HepG2 (cell line): ENCODE measurements around the gene FXYD4. TPM values are rescaled to one million over a fixed set of nuclear protein-coding genes. Genes with fewer than 3 reads are reported as not detected.

ENCODE experiments used
- BCL3 ChIP-seq: sonication (generic); formaldehyde crosslinking; IDR thresholded peaks from 2 replicates; pipeline ENCODE4 v1.5.1; 2020; ENCODE audit warnings: mild to moderate bottlenecking, missing genetic modification reagents, moderate library complexity
- CREB3 ChIP-seq: sonication (generic); formaldehyde crosslinking; IDR thresholded peaks from 2 replicates; pipeline ENCODE4 v1.5.0; 2020; ENCODE audit warnings: missing genetic modification reagents
- GLI4 ChIP-seq: sonication (generic); formaldehyde crosslinking; IDR thresholded peaks from 2 replicates; pipeline ENCODE4 v1.5.1; 2020; ENCODE audit warnings: missing genetic modification reagents, mild to moderate bottlenecking, moderate library complexity, borderline replicate concordance
- HMG20A ChIP-seq: IDR thresholded peaks from 2 replicates; pipeline ENCODE4 v1.6.1; 2016; ENCODE audit warnings: borderline replicate concordance
- NFE2 ChIP-seq: sonication (generic); formaldehyde crosslinking; IDR thresholded peaks from 2 replicates; pipeline ENCODE4 v1.4.0; 2020; ENCODE audit warnings: missing genetic modification reagents
- NFYB ChIP-seq: sonication (generic); formaldehyde crosslinking; IDR thresholded peaks from 2 replicates; pipeline ENCODE4 v1.4.0; 2020; ENCODE audit warnings: missing genetic modification reagents
- THAP9 ChIP-seq: sonication (generic); formaldehyde crosslinking; IDR thresholded peaks from 2 replicates; pipeline ENCODE4; 2020; ENCODE audit warnings: missing genetic modification reagents, mild to moderate bottlenecking, borderline replicate concordance
- XBP1 ChIP-seq: sonication (generic); formaldehyde crosslinking; IDR thresholded peaks from 2 replicates; pipeline ENCODE4 v1.5.0; 2020; ENCODE audit warnings: missing genetic modification reagents
- ZBTB33 ChIP-seq: sonication (generic); formaldehyde crosslinking; IDR thresholded peaks from 2 replicates; pipeline ENCODE4 v1.4.0; 2020; ENCODE audit warnings: missing genetic modification reagents
- ZBTB38 ChIP-seq: sonication (generic); formaldehyde crosslinking; IDR thresholded peaks from 2 replicates; pipeline ENCODE4 v1.5.1; 2020; ENCODE audit warnings: mild to moderate bottlenecking, missing genetic modification reagents
- ZNF142 ChIP-seq: sonication (generic); formaldehyde crosslinking; IDR thresholded peaks from 2 replicates; pipeline ENCODE4 v1.4.0; 2020; ENCODE audit warnings: missing genetic modification reagents
- ZNF331 ChIP-seq: sonication (generic); formaldehyde crosslinking; IDR thresholded peaks from 2 replicates; pipeline ENCODE4 v1.4.0; 2020; ENCODE audit warnings: missing genetic modification reagents
- ZNF629 ChIP-seq: sonication (generic); formaldehyde crosslinking; conservative IDR thresholded peaks from 2 replicates; pipeline ENCODE4 v1.5.0; 2020; ENCODE audit warnings: missing genetic modification reagents
- ZSCAN20 ChIP-seq: sonication (generic); formaldehyde crosslinking; IDR thresholded peaks from 2 replicates; pipeline ENCODE4 v1.4.0; 2020; ENCODE audit warnings: missing genetic modification reagents, mild to moderate bottlenecking, borderline replicate concordance
- ZZZ3 ChIP-seq: sonication (generic); formaldehyde crosslinking; IDR thresholded peaks from 2 replicates; pipeline ENCODE4 v1.4.0; 2020; ENCODE audit warnings: missing genetic modification reagents, mild to moderate bottlenecking, borderline replicate concordance
- polyA plus RNA-seq, 8 experiments: library from polyadenylated mRNA; depleted of rRNA in 3 of 8; stranded (reverse) in 7 of 8; unstranded in 1 of 8; fragments of >200 nt; fragmentation: Illumina TruSeq in 4 of 8; extraction: Trizol in 4 of 8; gene quantifications; 2 replicates each; pipeline versions ENCODE4 v1.2.1 to v1.2.3, GENCODE V29; 2011 to 2016; ENCODE audit warnings: low read depth in 4 of 8, missing spikeins in 1 of 8, mixed read lengths in 1 of 8; ENCODE audit not compliant: insufficient read depth in 1 of 8
- total RNA-seq, 5 experiments: library from RNA; depleted of rRNA; stranded (reverse); fragments of >200 nt; fragmentation: Illumina TruSeq; extraction: Trizol; gene quantifications; 2 replicates each; pipeline ENCODE4 v1.2.3, GENCODE V29; 2016; ENCODE audit warnings: low read depth in 1 of 5

FXYD4 gene
- total and polyA plus RNA-seq, 2 of the 13 experiments (the other 11 are each of a cell fraction or from before 2014, with no cell fraction given): not detected

GRCh38 chr10:43377424-43377883 is 6.0 kb downstream of the FXYD4 start (continued):
- TF ChIP-seq THAP9 (CRISPR knock-in tag) (0 out of 2 replicates have a peak, but pooled peaks have one; percentile 30), ZNF331 (CRISPR knock-in tag) (0 out of 2 replicates have a peak, but pooled peaks have one; percentile 40), NFE2 (CRISPR knock-in tag) (no peak), CREB3 (CRISPR knock-in tag) (no peak), XBP1 (no peak), HMG20A (CRISPR knock-in tag) (no peak), ZNF629 (CRISPR knock-in tag) (no peak), ZNF142 (no peak), BCL3 (no peak), ZBTB33 (CRISPR knock-in tag) (peak; percentile 13; the same call in 1 of the 2 replicates), ZZZ3 (CRISPR knock-in tag) (peak; percentile 70; the same call in 1 of the 2 replicates), NFYB (CRISPR knock-in tag) (no peak; the same call in 1 of the 2 replicates), ZSCAN20 (no peak), ZBTB38 (CRISPR knock-in tag) (0 out of 2 replicates have a peak, but pooled peaks have one; percentile 20), GLI4 (CRISPR knock-in tag) (no peak)
